ENCODE measurements around the gene COMT. TPM values are rescaled to one million over a fixed set of nuclear protein-coding genes. Genes with fewer than 3 reads are reported as not detected.

The COMT gene
- total and polyA plus RNA-seq, 4 donors = 75.3 to 430 (median 146) TPM

- Histone ChIP-seq H3K9me3 (ENCODE audit: control insufficient read depth in 4 of 4, low read length in 3 of 4) (no peaks in the 10 kb centered on the region), H3K4me1 (ENCODE audit: control insufficient read depth in 4 of 4, insufficient read depth in 4 of 4, low read length in 3 of 4) (peaks cover 12 to 58% (median 48%) of the 10 kb centered on the region in 4 donors), H3K27ac (ENCODE audit: low read depth in 1 of 2, low read length in 2 of 2) (no peak overlapping the region), H3K27me3 (ENCODE audit: control insufficient read depth in 4 of 4, insufficient read depth in 4 of 4, low read length in 3 of 4) (no peaks in the 10 kb centered on the region), H3K36me3 (ENCODE audit: control insufficient read depth in 4 of 4, insufficient read depth in 3 of 4, low read depth in 1 of 4, low read length in 3 of 4) (no peaks in the 10 kb centered on the region), H3K4me3 (ENCODE audit: low read depth in 1 of 3, low read length in 3 of 3) (no peak overlapping the region), H3K9ac (ENCODE audit: low read depth in 1 of 2, low read length in 2 of 2) (no peak overlapping the region)
- no peak for TF ChIP-seq YY1 (IDR thresholded peaks at IDR 0.05)
- no peak for TF ChIP-seq HNF4A (conservative IDR thresholded peaks at IDR 0.05)
- no peak for TF ChIP-seq FOXA2 (IDR thresholded peaks at IDR 0.05)
- TF ChIP-seq REST (IDR thresholded peaks at IDR 0.05) = no peak
- no peak for TF ChIP-seq TAF1 (conservative IDR thresholded peaks at IDR 0.05)
- TF ChIP-seq ATF3 (IDR thresholded peaks at IDR 0.05) = no peak
- no peak for TF ChIP-seq ZBTB33 (IDR thresholded peaks at IDR 0.05)
- TF ChIP-seq EGR1 (IDR thresholded peaks at IDR 0.05; ENCODE audit: low read depth in 2 of 2) = no peak
- TF ChIP-seq JUND (IDR thresholded peaks at IDR 0.05) = no peak
- 89% methylated on average over 12 of the region's 12 CpGs for WGBS
- no peak for DNase-seq (ENCODE audit: low spot score)
Observed at GRCh38 chr22:19996694-19997384, 55.3 kb downstream of the COMT start.

GRCh38 chr22:19997561-19998231 is 56.1 kb downstream of the COMT start:
- Histone ChIP-seq H3K9me3 (ENCODE audit: control insufficient read depth in 4 of 4, low read length in 3 of 4) (no peaks in the 10 kb centered on the region), H3K36me3 (ENCODE audit: control insufficient read depth in 4 of 4, insufficient read depth in 3 of 4, low read depth in 1 of 4, low read length in 3 of 4) (no peaks in the 10 kb centered on the region), H3K27me3 (ENCODE audit: control insufficient read depth in 4 of 4, insufficient read depth in 4 of 4, low read length in 3 of 4) (no peaks in the 10 kb centered on the region), H3K9ac (ENCODE audit: low read depth in 1 of 2, low read length in 2 of 2) (no peak overlapping the region), H3K4me1 (ENCODE audit: control insufficient read depth in 4 of 4, insufficient read depth in 4 of 4, low read length in 3 of 4) (peaks cover 10 to 54% (median 42%) of the 10 kb centered on the region in 4 donors), H3K27ac (ENCODE audit: low read depth in 1 of 2, low read length in 2 of 2) (no peak overlapping the region), H3K4me3 (ENCODE audit: low read depth in 1 of 3, low read length in 3 of 3) (no peak overlapping the region)
- 86% methylated on average over 19 of the region's 19 CpGs for WGBS
- DNase-seq (ENCODE audit: low spot score) = no peak
- TF ChIP-seq RXRA (IDR thresholded peaks at IDR 0.05) = no peak
- no peak for TF ChIP-seq GABPA (IDR thresholded peaks at IDR 0.05 in 1 of 2, conservative IDR thresholded peaks at IDR 0.05 in 1 of 2)
- no peak for TF ChIP-seq YY1 (IDR thresholded peaks at IDR 0.05)
- TF ChIP-seq TAF1 (conservative IDR thresholded peaks at IDR 0.05) = no peak
- TF ChIP-seq ZBTB33 (IDR thresholded peaks at IDR 0.05) = no peak
- TF ChIP-seq ATF3 (IDR thresholded peaks at IDR 0.05) = no peak
- TF ChIP-seq, protein P1, sequence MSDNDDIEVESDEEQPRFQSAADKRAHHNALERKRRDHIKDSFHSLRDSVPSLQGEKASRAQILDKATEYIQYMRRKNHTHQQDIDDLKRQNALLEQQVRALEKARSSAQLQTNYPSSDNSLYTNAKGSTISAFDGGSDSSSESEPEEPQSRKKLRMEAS (IDR thresholded peaks at IDR 0.05) = no peak
- TF ChIP-seq FOXA1 (IDR thresholded peaks at IDR 0.05) = no peak
- no peak for TF ChIP-seq EGR1 (IDR thresholded peaks at IDR 0.05; ENCODE audit: low read depth in 2 of 2)
- no peak for TF ChIP-seq NR2F2 (IDR thresholded peaks at IDR 0.05)
- TF ChIP-seq FOXA2 (IDR thresholded peaks at IDR 0.05) = no peak
- no peak for TF ChIP-seq SP1 (IDR thresholded peaks at IDR 0.05)
- TF ChIP-seq, protein P2, sequence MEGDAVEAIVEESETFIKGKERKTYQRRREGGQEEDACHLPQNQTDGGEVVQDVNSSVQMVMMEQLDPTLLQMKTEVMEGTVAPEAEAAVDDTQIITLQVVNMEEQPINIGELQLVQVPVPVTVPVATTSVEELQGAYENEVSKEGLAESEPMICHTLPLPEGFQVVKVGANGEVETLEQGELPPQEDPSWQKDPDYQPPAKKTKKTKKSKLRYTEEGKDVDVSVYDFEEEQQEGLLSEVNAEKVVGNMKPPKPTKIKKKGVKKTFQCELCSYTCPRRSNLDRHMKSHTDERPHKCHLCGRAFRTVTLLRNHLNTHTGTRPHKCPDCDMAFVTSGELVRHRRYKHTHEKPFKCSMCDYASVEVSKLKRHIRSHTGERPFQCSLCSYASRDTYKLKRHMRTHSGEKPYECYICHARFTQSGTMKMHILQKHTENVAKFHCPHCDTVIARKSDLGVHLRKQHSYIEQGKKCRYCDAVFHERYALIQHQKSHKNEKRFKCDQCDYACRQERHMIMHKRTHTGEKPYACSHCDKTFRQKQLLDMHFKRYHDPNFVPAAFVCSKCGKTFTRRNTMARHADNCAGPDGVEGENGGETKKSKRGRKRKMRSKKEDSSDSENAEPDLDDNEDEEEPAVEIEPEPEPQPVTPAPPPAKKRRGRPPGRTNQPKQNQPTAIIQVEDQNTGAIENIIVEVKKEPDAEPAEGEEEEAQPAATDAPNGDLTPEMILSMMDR (IDR thresholded peaks at IDR 0.05; ENCODE audit: low read depth, low read length, missing input control) = no peak
- no peak for TF ChIP-seq RAD21 (IDR thresholded peaks at IDR 0.05)
- no peak for TF ChIP-seq HNF4A (conservative IDR thresholded peaks at IDR 0.05)
- no peak for TF ChIP-seq JUND (IDR thresholded peaks at IDR 0.05)

Measured in liver (tissue), 9 donors.